Measurements from ENCODE around the gene NEURL1B.

The NEURL1B gene

DNA sequence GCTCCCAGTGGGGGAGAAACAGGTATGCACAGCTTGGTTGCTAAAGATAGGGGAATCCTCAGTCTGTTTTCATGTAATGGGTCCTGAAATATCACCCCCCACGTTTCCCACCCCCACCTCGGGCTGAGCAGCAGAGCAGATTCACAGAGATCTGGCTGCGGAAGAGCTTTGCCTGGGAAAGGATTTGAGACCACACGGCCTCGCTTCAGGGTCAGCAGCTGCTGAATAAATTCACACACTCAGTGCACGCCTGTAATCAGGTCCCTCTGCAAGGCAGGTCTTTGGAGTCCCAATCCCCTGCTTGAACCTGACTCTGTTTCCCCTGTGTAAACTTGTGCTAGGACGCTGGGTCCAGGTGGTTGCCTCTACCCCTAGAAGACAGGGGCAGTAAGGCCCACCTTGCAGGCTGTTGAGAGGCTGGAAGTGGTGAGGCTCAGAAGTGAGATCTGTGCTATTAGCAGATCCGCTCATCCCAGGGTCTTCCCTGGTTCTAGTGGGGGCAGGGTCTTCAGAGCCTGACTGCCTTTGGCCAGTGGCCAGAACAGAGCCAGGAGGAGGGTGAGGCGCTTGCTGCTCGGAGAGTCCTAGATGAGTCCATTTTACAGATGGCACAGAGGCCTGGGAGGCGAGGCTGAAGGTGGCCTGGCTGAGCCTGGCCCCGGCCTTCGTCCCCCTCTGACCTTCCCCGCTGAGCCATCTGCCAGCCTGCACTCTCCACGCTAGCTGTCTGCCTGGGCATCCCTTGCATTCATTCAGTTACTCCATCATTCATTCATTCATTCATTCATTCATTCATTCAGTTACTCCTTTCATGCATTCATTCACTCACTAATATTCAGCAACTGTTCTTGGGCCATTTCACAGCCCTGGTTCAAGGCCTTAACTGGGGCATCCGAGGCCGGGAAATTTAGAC, 16.7 kb upstream of the NEURL1B start:
- Histone ChIP-seq H3K9me3 (no peaks in the 10 kb centered on the region), H3K27me3 (no peaks in the 10 kb centered on the region), H3K4me3 (ENCODE audit: low read depth in 1 of 2, low read length in 1 of 2) (no peak overlapping the region), H3K36me3 (no peaks in the 10 kb centered on the region), H3K27ac (no peak overlapping the region), H3K4me1 (ENCODE audit: control insufficient read depth in 1 of 2, insufficient read depth in 1 of 2, low read depth in 1 of 2, low read length in 1 of 2) (no peaks in the 10 kb centered on the region)
- TF ChIP-seq, protein P1, sequence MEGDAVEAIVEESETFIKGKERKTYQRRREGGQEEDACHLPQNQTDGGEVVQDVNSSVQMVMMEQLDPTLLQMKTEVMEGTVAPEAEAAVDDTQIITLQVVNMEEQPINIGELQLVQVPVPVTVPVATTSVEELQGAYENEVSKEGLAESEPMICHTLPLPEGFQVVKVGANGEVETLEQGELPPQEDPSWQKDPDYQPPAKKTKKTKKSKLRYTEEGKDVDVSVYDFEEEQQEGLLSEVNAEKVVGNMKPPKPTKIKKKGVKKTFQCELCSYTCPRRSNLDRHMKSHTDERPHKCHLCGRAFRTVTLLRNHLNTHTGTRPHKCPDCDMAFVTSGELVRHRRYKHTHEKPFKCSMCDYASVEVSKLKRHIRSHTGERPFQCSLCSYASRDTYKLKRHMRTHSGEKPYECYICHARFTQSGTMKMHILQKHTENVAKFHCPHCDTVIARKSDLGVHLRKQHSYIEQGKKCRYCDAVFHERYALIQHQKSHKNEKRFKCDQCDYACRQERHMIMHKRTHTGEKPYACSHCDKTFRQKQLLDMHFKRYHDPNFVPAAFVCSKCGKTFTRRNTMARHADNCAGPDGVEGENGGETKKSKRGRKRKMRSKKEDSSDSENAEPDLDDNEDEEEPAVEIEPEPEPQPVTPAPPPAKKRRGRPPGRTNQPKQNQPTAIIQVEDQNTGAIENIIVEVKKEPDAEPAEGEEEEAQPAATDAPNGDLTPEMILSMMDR (IDR thresholded peaks at IDR 0.05), result no peak

DNA sequence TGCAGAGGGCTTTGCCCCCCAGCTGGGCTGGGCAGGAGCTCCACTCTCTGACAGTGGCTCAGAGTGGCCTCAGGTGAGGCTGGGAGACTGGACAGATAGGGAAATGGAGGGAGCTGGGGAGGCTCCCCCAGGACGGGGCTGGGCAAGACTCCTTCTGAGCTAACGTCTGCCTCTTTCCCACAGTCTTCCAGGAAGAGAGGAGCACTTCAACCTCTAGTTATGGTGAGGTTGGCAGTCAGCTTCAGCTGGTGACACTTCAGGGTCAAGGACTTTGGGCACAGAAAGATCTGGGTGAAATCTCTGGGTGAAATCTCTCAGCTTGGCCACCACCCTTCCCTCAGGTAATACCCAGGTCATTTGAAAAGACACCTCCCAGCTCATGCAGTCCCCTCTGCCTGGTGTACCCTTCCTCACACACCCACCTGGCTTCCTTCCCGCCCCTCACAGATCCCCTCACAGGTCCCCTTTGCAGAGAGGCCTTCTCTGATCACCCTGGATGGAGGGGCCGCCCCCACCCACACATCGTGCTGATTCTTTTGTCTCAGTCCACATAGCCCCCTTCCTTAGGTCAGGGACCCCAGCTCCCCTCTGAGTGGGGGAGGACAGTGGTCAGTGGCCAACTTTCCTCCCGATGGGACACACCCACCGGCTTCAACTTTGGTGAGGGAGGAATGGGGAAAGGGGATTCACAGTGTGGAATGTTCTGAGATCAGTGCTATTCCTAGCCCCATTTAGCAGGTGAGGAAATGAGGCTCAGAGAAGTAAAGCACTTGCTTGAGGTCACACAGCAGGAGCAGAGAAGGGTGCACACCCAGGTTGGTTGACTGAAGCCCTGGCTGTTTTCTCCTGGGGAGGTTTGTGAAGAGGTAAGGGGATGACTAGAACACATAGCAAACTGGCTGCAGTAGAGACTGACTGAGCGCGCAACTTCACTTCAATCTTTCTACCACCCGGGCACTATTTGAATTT, 15.8 kb upstream of the NEURL1B start:
- Histone ChIP-seq H3K27ac (no peak overlapping the region), H3K27me3 (no peaks in the 10 kb centered on the region)
- TF ChIP-seq, protein P1 (IDR thresholded peaks at IDR 0.05), result no peak

DNA sequence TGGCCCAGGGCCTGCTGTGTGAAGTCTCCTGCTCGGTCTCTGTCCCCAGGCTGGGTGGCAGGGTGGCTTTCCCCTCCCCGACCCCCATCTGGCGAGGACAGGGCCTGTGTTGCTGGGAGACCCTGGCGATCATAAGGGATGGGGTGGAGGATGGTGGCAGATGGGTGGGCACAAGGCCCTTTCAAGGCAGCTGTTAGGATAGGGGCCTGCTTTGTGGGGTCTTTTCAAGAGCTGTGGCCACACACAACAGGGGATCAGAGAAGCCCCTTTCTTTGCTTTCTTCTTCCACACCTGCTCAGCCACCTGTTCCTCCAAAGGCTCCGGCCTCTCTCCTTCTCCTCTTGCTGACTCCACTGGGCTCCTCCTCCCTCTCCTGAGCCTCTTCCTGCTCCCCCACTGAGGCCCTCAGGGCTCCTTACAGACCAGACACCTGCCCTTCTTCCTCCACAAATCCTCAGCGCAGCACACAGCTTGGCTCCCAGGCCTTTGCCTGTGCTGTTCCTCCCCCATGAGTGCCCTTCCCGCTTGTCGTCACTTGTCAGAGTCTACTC, 15.0 kb upstream of the NEURL1B start:
- no peaks in the 10 kb centered on the region for H3K36me3 ChIP-seq
- H3K4me1 ChIP-seq (ENCODE audit: control insufficient read depth in 1 of 2, insufficient read depth in 1 of 2, low read depth in 1 of 2, low read length in 1 of 2), result no peaks in the 10 kb centered on the region
- H3K9me3 ChIP-seq, result no peaks in the 10 kb centered on the region
- H3K4me3 ChIP-seq (ENCODE audit: low read depth in 1 of 2, low read length in 1 of 2), result no peak overlapping the region
- TF ChIP-seq, protein P1 (IDR thresholded peaks at IDR 0.05), result no peak
- H3K27ac ChIP-seq, result no peak overlapping the region
- H3K27me3 ChIP-seq, result no peaks in the 10 kb centered on the region

More for the DNA sequence above, 15.8 kb upstream of the NEURL1B start:
- Histone ChIP-seq H3K4me1 (ENCODE audit: control insufficient read depth in 1 of 2, insufficient read depth in 1 of 2, low read depth in 1 of 2, low read length in 1 of 2) (no peaks in the 10 kb centered on the region), H3K9me3 (no peaks in the 10 kb centered on the region), H3K4me3 (ENCODE audit: low read depth in 1 of 2, low read length in 1 of 2) (no peak overlapping the region), H3K36me3 (no peaks in the 10 kb centered on the region)

DNA sequence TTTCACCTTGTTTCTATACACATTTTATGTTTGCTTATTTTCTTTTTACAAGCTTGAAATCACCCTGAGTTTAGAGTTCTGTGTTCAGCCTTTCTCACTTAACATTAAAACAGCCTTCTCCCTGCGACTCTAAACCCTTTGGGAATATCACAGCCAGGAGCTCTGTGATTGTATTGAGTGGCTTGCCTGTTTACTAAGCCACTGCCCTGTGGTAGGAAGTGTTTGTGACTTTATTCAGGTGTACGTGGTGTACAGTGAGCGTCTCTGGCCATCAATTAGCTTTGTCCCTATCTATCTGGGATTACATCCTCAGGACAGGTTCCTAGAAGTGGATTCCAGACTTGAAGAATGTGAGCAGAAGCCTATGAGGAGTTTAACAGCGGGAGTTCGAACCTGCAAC, 11.0 kb upstream of the NEURL1B start:
- no peaks in the 10 kb centered on the region for H3K27me3 ChIP-seq
- no peak overlapping the region for H3K4me3 ChIP-seq (ENCODE audit: low read depth in 1 of 2, low read length in 1 of 2)
- no peaks in the 10 kb centered on the region for H3K36me3 ChIP-seq
- TF ChIP-seq, protein P1 (IDR thresholded peaks at IDR 0.05), result no peak
- no peak overlapping the region for H3K27ac ChIP-seq
- no peaks in the 10 kb centered on the region for H3K4me1 ChIP-seq (ENCODE audit: control insufficient read depth in 1 of 2, insufficient read depth in 1 of 2, low read depth in 1 of 2, low read length in 1 of 2)
- no peaks in the 10 kb centered on the region for H3K9me3 ChIP-seq

DNA sequence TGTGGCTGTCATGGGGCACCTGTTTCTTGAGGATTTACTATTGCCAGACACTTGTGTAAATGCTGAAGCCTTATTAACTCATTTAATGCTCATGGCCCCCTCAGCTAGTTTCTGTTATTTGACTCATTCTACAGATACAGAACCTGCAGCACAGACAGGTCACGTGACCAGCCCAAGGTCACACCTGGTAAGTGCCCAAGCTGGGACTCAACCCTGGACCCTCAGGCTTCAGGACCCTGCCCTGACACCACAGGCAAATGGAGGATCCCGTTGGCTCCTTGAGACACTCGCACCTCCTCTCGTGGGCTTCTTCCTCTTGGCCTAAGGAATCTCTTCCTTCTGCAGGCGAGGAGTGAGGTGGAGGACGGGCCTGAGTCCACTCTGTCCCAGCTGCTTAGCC, 10.6 kb upstream of the NEURL1B start:
- Histone ChIP-seq H3K27ac (no peak overlapping the region), H3K27me3 (no peaks in the 10 kb centered on the region), H3K36me3 (no peaks in the 10 kb centered on the region), H3K4me1 (ENCODE audit: control insufficient read depth in 1 of 2, insufficient read depth in 1 of 2, low read depth in 1 of 2, low read length in 1 of 2) (no peaks in the 10 kb centered on the region), H3K4me3 (ENCODE audit: low read depth in 1 of 2, low read length in 1 of 2) (no peak overlapping the region), H3K9me3 (no peaks in the 10 kb centered on the region)
- TF ChIP-seq, protein P1 (IDR thresholded peaks at IDR 0.05), result no peak
